GM23338 (cell line): Measurements from ENCODE around the gene JARID2. TPM values are rescaled to one million over a fixed set of nuclear protein-coding genes. Genes with fewer than 3 reads are reported as not detected.

Source experiments
- ATAC-seq: fragments of 200-7000 bp; cut with Tn5 transposase; 3 replicates; pipeline ENCODE4 v1.9.1; 2020
- DNase-seq: peaks from one replicate; pipeline ENCODE4 v3.0.0-alpha.2; 2015; ENCODE audit warnings: low spot score
- H2AFZ ChIP-seq: fragments of 200-600 bp; sonication (generic); 2 replicates; pipeline ENCODE4 v1.8.0; 2016; ENCODE audit warnings: antibody characterized with exemption, mild to moderate bottlenecking, moderate library complexity
- H3F3A ChIP-seq: fragments of 200-600 bp; sonication (generic); replicated peaks from 2 replicates; pipeline ENCODE4 v1.8.0; 2017; ENCODE audit warnings: antibody characterized with exemption, mixed run types, low read depth
- H3K27ac ChIP-seq: fragments of 200-600 bp; sonication (generic); 2 replicates; pipeline ENCODE4 v1.6.1; 2016; ENCODE audit warnings: low read depth
- H3K27me3 ChIP-seq: fragments of 200-600 bp; sonication (generic); 2 replicates; pipeline ENCODE4 v1.8.0; 2016; ENCODE audit warnings: mild to moderate bottlenecking, mixed run types, moderate library complexity; ENCODE audit not compliant: insufficient read depth
- H3K36me3 ChIP-seq: fragments of 200-600 bp; sonication (generic); 2 replicates; pipeline ENCODE4 v1.8.0; 2016; ENCODE audit warnings: mild to moderate bottlenecking; ENCODE audit not compliant: insufficient read depth
- H3K4me1 ChIP-seq: fragments of 200-600 bp; sonication (generic); 2 replicates; pipeline ENCODE4 v1.8.0; 2016; ENCODE audit warnings: mild to moderate bottlenecking, moderate library complexity; ENCODE audit not compliant: insufficient read depth
- H3K4me2 ChIP-seq: fragments of 200-600 bp; sonication (generic); 2 replicates; pipeline ENCODE4 v1.7.1; 2017; ENCODE audit warnings: mixed run types
- H3K4me3 ChIP-seq: fragments of 200-600 bp; sonication (generic); 2 replicates; pipeline ENCODE4 v1.6.1; 2016; ENCODE audit warnings: mixed run types
- H3K79me2 ChIP-seq: fragments of 200-600 bp; sonication (generic); replicated peaks from 2 replicates; pipeline ENCODE4 v1.8.0; 2017; ENCODE audit warnings: mild to moderate bottlenecking; ENCODE audit not compliant: insufficient read depth
- H3K9me2 ChIP-seq: fragments of 200-600 bp; sonication (generic); 2 replicates; pipeline ENCODE4 v1.8.0; 2017; ENCODE audit not compliant: insufficient read depth
- H4K20me1 ChIP-seq: fragments of 200-600 bp; sonication (generic); replicated peaks from 2 replicates; pipeline ENCODE4 v1.8.0; 2017; ENCODE audit warnings: mild to moderate bottlenecking; ENCODE audit not compliant: insufficient read depth
- H3K27ac Mint-ChIP-seq: 2 replicates; pipeline ENCODE4 v1.8.0; 2020; ENCODE audit warnings: inconsistent platforms, mild to moderate bottlenecking, moderate library complexity, mixed read lengths
- H3K27me3 Mint-ChIP-seq: 3 replicates; pipeline ENCODE4 v1.8.0; 2022; ENCODE audit warnings: low read depth, mild to moderate bottlenecking, moderate library complexity, mixed read lengths, inconsistent platforms; ENCODE audit not compliant: insufficient read depth, poor library complexity
- H3K36me3 Mint-ChIP-seq: 3 replicates; pipeline ENCODE4 v1.8.0; 2021; ENCODE audit warnings: low read depth, mild to moderate bottlenecking, inconsistent platforms, moderate library complexity, mixed read lengths
- H3K4me1 Mint-ChIP-seq: 3 replicates; pipeline ENCODE4 v1.8.0; 2020; ENCODE audit warnings: mild to moderate bottlenecking, inconsistent platforms, mixed read lengths
- H3K4me3 Mint-ChIP-seq: 3 replicates; pipeline ENCODE4 v1.8.0; 2021; ENCODE audit warnings: moderate library complexity, mild to moderate bottlenecking, inconsistent platforms, mixed read lengths
- H3K9me3 Mint-ChIP-seq: 3 replicates; pipeline ENCODE4 v1.8.0; 2020; ENCODE audit warnings: moderate library complexity, mild to moderate bottlenecking, inconsistent platforms, mixed read lengths
- CREB1 ChIP-seq: fragments of 250-450 bp; sonication (Bioruptor Pico); IDR thresholded peaks from 2 replicates; pipeline ENCODE4 v1.5.0; 2020; ENCODE audit warnings: low read depth, mild to moderate bottlenecking, moderate library complexity
- ETS1 ChIP-seq: IDR thresholded peaks from 2 replicates; pipeline ENCODE4 v1.6.1; 2016; ENCODE audit warnings: antibody characterized with exemption
- EZH2 ChIP-seq: fragments of 200-600 bp; sonication (generic); IDR thresholded peaks from one replicate; pipeline ENCODE4 v1.8.0; 2017; ENCODE audit warnings: antibody characterized with exemption, mild to moderate bottlenecking, low read depth; ENCODE audit not compliant: unreplicated experiment
- EZH2phosphoT487 ChIP-seq: fragments of 200-600 bp; sonication (generic); IDR thresholded peaks from one replicate; pipeline ENCODE4 v1.8.1; 2018; ENCODE audit warnings: antibody characterized with exemption; ENCODE audit not compliant: unreplicated experiment
- JUNB ChIP-seq: IDR thresholded peaks from one replicate; pipeline ENCODE4 v1.6.1; 2016; ENCODE audit warnings: antibody characterized with exemption; ENCODE audit not compliant: unreplicated experiment
- NANOG ChIP-seq: IDR thresholded peaks from 2 replicates; pipeline ENCODE4 v1.6.1; 2016; ENCODE audit warnings: antibody characterized with exemption, borderline replicate concordance
- POLR2AphosphoS5 ChIP-seq: IDR thresholded peaks from 2 replicates; pipeline ENCODE4 v1.6.1; 2016; ENCODE audit warnings: antibody characterized with exemption, low read depth
- STAT1 ChIP-seq: IDR thresholded peaks from one replicate; pipeline ENCODE4 v1.6.1; 2016; ENCODE audit warnings: antibody characterized with exemption; ENCODE audit not compliant: unreplicated experiment
- ZNF462 ChIP-seq: fragments of 250-450 bp; sonication (Bioruptor Pico); IDR thresholded peaks from 2 replicates; pipeline ENCODE4 v1.5.0; 2020; ENCODE audit warnings: mild to moderate bottlenecking, moderate library complexity
- polyA plus RNA-seq: library from polyadenylated mRNA; unstranded; fragments of >200 nt; fragmentation: Nextera tagmentation; extraction: Ambion mirVana; gene quantifications from 2 replicates; pipeline ENCODE4 v1.2.1, GENCODE V29; 2016
- total RNA-seq: library from RNA; depleted of rRNA; stranded (reverse); fragments of >200 nt; shearing (Covaris generic); gene quantifications from 2 replicates; pipeline ENCODE4 v1.2.3, GENCODE V29; 2014

Gene JARID2
- total and polyA plus RNA-seq, 2 experiments from 2014 or later, result 92.8 to 196 TPM

- TF ChIP-seq JUNB (no peak), CREB1 (no peak), NANOG (no peak), POLR2AphosphoS5 (0 out of 2 replicates have a peak, but pooled peaks have one; percentile 10), STAT1 (no peak), ZNF462 (CRISPR knock-in tag) (no peak), EZH2 (no peak)
- H2AFZ ChIP-seq, result no peak overlapping the region
- H3K36me3 ChIP-seq, result peaks cover 7% of the 10 kb centered on the region; the same call in 1 of the 2 replicates
- H3K27ac ChIP-seq, result 0 out of 2 replicates have a peak overlapping the region, but pooled peaks have one; percentile 15
- no peaks in the 10 kb centered on the region for H3K9me2 ChIP-seq
- peak overlapping the region; percentile 53 for H3K4me2 ChIP-seq
- H3K79me2 ChIP-seq, result peaks cover 100% of the 10 kb centered on the region
- peaks cover 96% of the 10 kb centered on the region for H4K20me1 ChIP-seq
- no peak overlapping the region for H3K27ac Mint-ChIP-seq
- H3K27me3 ChIP-seq, result no peaks in the 10 kb centered on the region
- peaks cover 97% of the 10 kb centered on the region for H3K4me1 ChIP-seq
- DNase-seq, result no peak
- H3F3A ChIP-seq, result peaks cover 8% of the 10 kb centered on the region; the same call in 1 of the 2 replicates
- no peaks in the 10 kb centered on the region for H3K9me3 Mint-ChIP-seq
- H3K27me3 Mint-ChIP-seq, result peaks cover 36% of the 10 kb centered on the region
- no peak overlapping the region; the same call in 2 of the 3 replicates for H3K4me3 Mint-ChIP-seq
- ATAC-seq, result no peak
- no peak overlapping the region for H3K4me3 ChIP-seq
- H3K4me1 Mint-ChIP-seq, result peaks cover 85% of the 10 kb centered on the region
- peaks cover 24% of the 10 kb centered on the region for H3K36me3 Mint-ChIP-seq
Measured at GRCh38 chr6:15479761-15480160, 233.9 kb downstream of the JARID2 start.

GRCh38 chr6:15480525-15480924, 234.7 kb downstream of the JARID2 start:
- Histone ChIP-seq H3K4me1 (peaks cover 97% of the 10 kb centered on the region), H3K27ac (no peak overlapping the region), H3K9me2 (no peaks in the 10 kb centered on the region), H2AFZ (no peak overlapping the region), H3F3A (peaks cover 8% of the 10 kb centered on the region; the same call in 1 of the 2 replicates), H3K27me3 (no peaks in the 10 kb centered on the region), H3K79me2 (peaks cover 100% of the 10 kb centered on the region), H3K4me2 (peak overlapping the region; percentile 53), H3K36me3 (peaks cover 4% of the 10 kb centered on the region; the same call in 1 of the 2 replicates), H3K4me3 (no peak overlapping the region), H4K20me1 (peaks cover 96% of the 10 kb centered on the region)
- DNase-seq, result no peak
- Mint-ChIP-seq H3K4me1 (peaks cover 85% of the 10 kb centered on the region), H3K27me3 (peaks cover 38% of the 10 kb centered on the region), H3K36me3 (peaks cover 21% of the 10 kb centered on the region), H3K9me3 (no peaks in the 10 kb centered on the region), H3K4me3 (no peak overlapping the region), H3K27ac (no peak overlapping the region)
- TF ChIP-seq EZH2phosphoT487, result no peak
- TF ChIP-seq ETS1, result no peak
- no peak for ATAC-seq
